Left lung (tissue), 10 donors: ENCODE measurements around the gene LARGE1. TPM values are rescaled to one million over a fixed set of nuclear protein-coding genes. Genes with fewer than 3 reads are reported as not detected.

Experiments used
- ATAC-seq: fragments of 200-7000 bp; cut with Tn5 transposase; one replicate; pipeline ENCODE4 v1.9.1; 2020; ENCODE audit warnings: moderate library complexity
- DNase-seq, 4 donors: peaks; one replicate each; pipeline ENCODE4 v3.0.0-alpha.2; 2013 to 2020
- H3K27ac ChIP-seq, 2 donors: fragments of 200-600 bp; sonication (generic) in 1 of 2; one replicate each; pipeline versions ENCODE4 v1.5.0 to v1.8.0; 2020 to 2021
- H3K27me3 ChIP-seq, 2 donors: fragments of 200-600 bp; sonication (generic) in 1 of 2; one replicate each; pipeline versions ENCODE4 v1.5.0 to v1.8.0; 2020 to 2021
- H3K36me3 ChIP-seq, 2 donors: fragments of 200-600 bp; sonication (generic) in 1 of 2; one replicate each; pipeline versions ENCODE4 v1.5.0 to v1.8.0; 2020 to 2021
- H3K4me1 ChIP-seq, 2 donors: fragments of 200-600 bp; one replicate each; pipeline ENCODE4 v1.8.0; 2021
- H3K4me3 ChIP-seq, 2 donors: fragments of 200-600 bp; sonication (generic) in 1 of 2; one replicate each; pipeline versions ENCODE4 v1.5.0 to v1.8.0; 2020 to 2021; ENCODE audit warnings: mild to moderate bottlenecking in 1 of 2
- H3K9me3 ChIP-seq, 2 donors: fragments of 200-600 bp; sonication (generic) in 1 of 2; one replicate each; pipeline versions ENCODE4 v1.5.0 to v1.8.0; 2020 to 2021
- intact Hi-C, 2 donors: fragments of 100-400 bp; cut with DNase I; formaldehyde crosslinking; loops; one replicate each; pipeline versions ENCODE4 v1.11.2 to v1.14.2; 2022
- polyA plus RNA-seq, 6 donors: library from polyadenylated mRNA; unstranded; fragments of 120-200 nt; gene quantifications; one replicate each; pipeline ENCODE4 v1.2.1, GENCODE V29; 2013; ENCODE audit not compliant: insufficient read length in 6 of 6
- total RNA-seq, 2 donors: library from RNA; stranded (reverse); fragmentation: NEBNext Ultra II Directional; extraction: Animal tissue kit (Norgen Biotek cat#: 25700); gene quantifications; one replicate each; pipeline ENCODE4 v1.2.1, GENCODE V29; 2021
- TF ChIP-seq, protein P1 (sequence below), 2 donors: fragments of 200-600 bp; sonication (generic) in 1 of 2; IDR thresholded peaks; one replicate each; pipeline versions ENCODE4 v1.5.0 to v1.8.0; 2021; ENCODE audit warnings: antibody characterized with exemption in 2 of 2
- donor health status: DM: no; HTN: yes; CAD: no.
- donor health status: DM: no; HTN: no; CAD: no.

The LARGE1 gene
- total and polyA plus RNA-seq, 8 donors = 22.4 to 36.1 (median 33.2) TPM

DNA sequence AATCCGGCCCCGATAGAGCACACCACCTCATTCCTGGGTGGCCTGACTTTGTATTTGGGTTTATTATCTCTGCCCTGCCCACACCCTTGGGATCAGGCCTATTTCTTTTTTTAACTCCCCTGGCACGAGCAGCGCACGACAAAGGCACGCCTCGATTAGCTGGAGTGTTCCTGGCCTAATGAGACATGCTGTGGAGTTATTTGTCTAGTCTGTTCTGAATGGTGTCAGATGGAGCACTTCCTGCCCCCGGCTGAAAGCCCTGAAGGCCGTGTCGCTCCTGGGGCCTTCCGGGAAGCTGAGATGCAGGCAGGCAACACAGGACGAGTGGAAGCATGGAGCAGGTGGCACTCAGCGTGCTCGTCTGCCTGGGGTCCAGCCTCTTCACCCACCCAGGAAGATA, 47.1 kb downstream of the LARGE1 start:
- Histone ChIP-seq H3K4me3 (no peak overlapping the region), H3K4me1 (peaks cover 8 to 9% of the 10 kb centered on the region in 2 donors), H3K27ac (no peak overlapping the region), H3K9me3 (no peaks in the 10 kb centered on the region), H3K27me3 (no peaks in the 10 kb centered on the region), H3K36me3 (no peaks in the 10 kb centered on the region)
- TF ChIP-seq, protein P1, sequence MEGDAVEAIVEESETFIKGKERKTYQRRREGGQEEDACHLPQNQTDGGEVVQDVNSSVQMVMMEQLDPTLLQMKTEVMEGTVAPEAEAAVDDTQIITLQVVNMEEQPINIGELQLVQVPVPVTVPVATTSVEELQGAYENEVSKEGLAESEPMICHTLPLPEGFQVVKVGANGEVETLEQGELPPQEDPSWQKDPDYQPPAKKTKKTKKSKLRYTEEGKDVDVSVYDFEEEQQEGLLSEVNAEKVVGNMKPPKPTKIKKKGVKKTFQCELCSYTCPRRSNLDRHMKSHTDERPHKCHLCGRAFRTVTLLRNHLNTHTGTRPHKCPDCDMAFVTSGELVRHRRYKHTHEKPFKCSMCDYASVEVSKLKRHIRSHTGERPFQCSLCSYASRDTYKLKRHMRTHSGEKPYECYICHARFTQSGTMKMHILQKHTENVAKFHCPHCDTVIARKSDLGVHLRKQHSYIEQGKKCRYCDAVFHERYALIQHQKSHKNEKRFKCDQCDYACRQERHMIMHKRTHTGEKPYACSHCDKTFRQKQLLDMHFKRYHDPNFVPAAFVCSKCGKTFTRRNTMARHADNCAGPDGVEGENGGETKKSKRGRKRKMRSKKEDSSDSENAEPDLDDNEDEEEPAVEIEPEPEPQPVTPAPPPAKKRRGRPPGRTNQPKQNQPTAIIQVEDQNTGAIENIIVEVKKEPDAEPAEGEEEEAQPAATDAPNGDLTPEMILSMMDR (IDR thresholded peaks at IDR 0.05) = no peak
- intact Hi-C loops = no loop called here
- peak; percentile 85 for ATAC-seq
- no peak for DNase-seq

- intact Hi-C loops = no loop called here
- TF ChIP-seq, protein P1 (IDR thresholded peaks at IDR 0.05) = no peak
- H3K27me3 ChIP-seq = no peaks in the 10 kb centered on the region
- H3K4me3 ChIP-seq = no peak overlapping the region
- no peaks in the 10 kb centered on the region for H3K9me3 ChIP-seq
- ATAC-seq (no peak), DNase-seq (no peak)
- no peak overlapping the region for H3K27ac ChIP-seq
- H3K4me1 ChIP-seq = peaks cover 8 to 9% of the 10 kb centered on the region in 2 donors
- no peaks in the 10 kb centered on the region for H3K36me3 ChIP-seq
Measured at GRCh38 chr22:33871935-33872334, 48.3 kb downstream of the LARGE1 start.

DNA sequence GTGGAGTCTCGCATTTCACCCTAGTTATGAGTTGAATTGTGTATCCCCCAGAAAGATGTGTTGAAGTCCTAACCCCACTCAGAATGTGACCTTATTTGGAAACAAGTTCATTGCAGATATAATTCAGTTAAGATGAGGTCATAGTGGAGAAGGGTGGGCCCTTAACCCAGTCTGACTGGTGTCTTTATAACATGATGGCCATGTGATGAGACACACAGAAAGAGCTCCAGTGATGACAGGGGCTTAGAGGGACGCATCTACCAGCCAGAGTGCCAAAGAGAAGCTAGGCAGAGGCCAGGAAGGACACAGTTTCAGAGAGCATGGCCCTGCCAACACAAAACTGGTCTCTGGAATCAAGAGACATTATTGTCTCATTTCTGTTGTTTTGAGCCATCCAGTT, 50.3 kb downstream of the LARGE1 start:
- Histone ChIP-seq H3K36me3 (no peaks in the 10 kb centered on the region), H3K9me3 (no peaks in the 10 kb centered on the region), H3K4me1 (peaks cover 8 to 9% of the 10 kb centered on the region in 2 donors), H3K27ac (no peak overlapping the region), H3K27me3 (no peaks in the 10 kb centered on the region), H3K4me3 (no peak overlapping the region)
- DNase-seq (no peak), ATAC-seq (no peak)
- intact Hi-C loops = no loop called here
- TF ChIP-seq, protein P1 (IDR thresholded peaks at IDR 0.05) = no peak

GRCh38 chr22:33867971-33868370, 52.3 kb downstream of the LARGE1 start:
- no peak for ATAC-seq
- intact Hi-C loops = no loop called here
- no peaks in the 10 kb centered on the region for H3K36me3 ChIP-seq
- H3K4me1 ChIP-seq = peaks cover 1 to 3% of the 10 kb centered on the region in 2 donors
- H3K4me3 ChIP-seq = no peak overlapping the region
- H3K27me3 ChIP-seq = no peaks in the 10 kb centered on the region
- H3K9me3 ChIP-seq = no peaks in the 10 kb centered on the region
- TF ChIP-seq, protein P1 (IDR thresholded peaks at IDR 0.05) = no peak
- DNase-seq = no peak
- no peak overlapping the region for H3K27ac ChIP-seq

- Histone ChIP-seq H3K9me3 (no peaks in the 10 kb centered on the region), H3K36me3 (no peaks in the 10 kb centered on the region), H3K4me3 (no peak overlapping the region), H3K27me3 (no peaks in the 10 kb centered on the region), H3K27ac (no peak overlapping the region), H3K4me1 (no peaks in the 10 kb centered on the region)
- intact Hi-C loops = no loop called here
- DNase-seq (no peak), ATAC-seq (peak; percentile 48)
- TF ChIP-seq, protein P1 (IDR thresholded peaks at IDR 0.05) = no peak
Measured at GRCh38 chr22:33867118-33867866, 53.0 kb downstream of the LARGE1 start.
